ENCODE measurements around the gene SCML1. TPM values are rescaled to one million over a fixed set of nuclear protein-coding genes. Genes with fewer than 3 reads are reported as not detected.

Gene SCML1, protein sequence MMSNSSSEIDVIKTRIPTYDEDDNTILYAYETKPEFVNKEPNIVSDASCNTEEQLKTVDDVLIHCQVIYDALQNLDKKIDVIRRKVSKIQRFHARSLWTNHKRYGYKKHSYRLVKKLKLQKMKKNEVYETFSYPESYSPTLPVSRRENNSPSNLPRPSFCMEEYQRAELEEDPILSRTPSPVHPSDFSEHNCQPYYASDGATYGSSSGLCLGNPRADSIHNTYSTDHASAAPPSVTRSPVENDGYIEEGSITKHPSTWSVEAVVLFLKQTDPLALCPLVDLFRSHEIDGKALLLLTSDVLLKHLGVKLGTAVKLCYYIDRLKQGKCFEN
- 17.8 TPM for total RNA-seq

DNA sequence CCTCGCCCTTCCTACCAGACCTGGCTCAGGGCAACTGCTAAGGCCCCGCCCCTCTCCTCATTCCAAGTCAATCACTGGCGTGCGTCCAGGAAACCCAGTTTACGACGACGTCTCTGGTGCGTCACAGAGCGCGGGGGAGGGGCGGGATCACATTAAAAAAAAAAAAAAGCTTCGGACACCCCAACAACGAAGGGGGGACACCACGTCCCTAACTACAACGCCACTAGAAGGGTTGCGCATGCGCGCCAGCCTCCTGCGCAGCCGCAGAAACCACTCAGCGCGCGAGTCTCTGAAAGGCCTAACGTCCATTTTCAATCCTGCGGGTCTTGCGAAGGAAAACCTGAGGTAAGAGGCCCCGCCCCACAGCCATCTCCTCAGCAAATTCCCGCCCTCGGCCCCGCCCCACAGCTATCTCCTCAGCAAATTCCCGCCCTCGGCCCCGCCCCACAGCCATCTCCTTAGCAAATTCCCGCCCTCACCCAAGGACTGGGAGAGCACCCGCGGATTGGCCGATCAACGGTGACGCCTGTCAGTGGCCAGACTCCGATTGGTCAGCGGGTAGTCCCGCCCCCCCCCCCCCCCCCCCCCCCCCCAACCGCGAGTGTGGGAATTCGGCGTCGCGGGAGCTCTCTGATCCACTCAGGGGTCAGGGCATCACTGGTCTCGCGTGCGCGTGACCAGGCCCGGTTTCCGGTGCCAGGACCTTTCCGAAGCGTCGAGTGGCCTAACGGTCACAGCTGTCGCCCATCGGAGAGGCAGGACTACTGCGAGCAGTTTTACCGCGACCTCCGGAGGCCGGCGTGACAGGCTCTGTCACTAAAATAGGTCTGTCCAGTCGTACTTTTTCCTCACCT lies at the start of gene SCML1:
Gene SCML1, plus strand, starts transcription at position 638 of the 854 bp plus-strand sequence. CDS start 6,694 bp downstream, outside the sequence.
- intact Hi-C loops (cut with DNase I), result no loop called here
- DNase-seq (ENCODE audit: low spot score), result peak; percentile 98
- ATAC-seq, result peak; percentile 97

DNA sequence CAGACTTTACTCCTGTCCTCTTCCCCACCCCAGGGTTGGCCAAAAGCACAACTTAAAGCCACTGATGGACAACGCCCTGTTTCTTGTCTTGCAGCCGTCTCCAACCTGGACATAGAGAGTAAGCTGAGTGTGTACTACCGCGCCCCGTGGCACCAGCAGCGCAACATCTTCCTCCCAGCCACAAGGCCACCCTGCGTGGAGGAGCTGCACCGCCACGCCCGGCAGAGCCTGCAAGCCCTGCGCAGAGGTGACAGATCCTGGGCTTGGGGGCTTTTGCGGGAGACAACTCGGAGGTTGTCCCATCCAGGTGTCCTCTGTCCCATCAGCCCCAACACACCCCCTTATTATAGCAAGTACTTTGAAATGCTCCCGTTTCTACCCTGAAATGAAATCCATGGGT lies 49.6 kb upstream of the SCML1 start:
- ATAC-seq (no peak), DNase-seq (ENCODE audit: low spot score) (no peak)
- intact Hi-C loops (cut with DNase I), result no loop called here

DNA sequence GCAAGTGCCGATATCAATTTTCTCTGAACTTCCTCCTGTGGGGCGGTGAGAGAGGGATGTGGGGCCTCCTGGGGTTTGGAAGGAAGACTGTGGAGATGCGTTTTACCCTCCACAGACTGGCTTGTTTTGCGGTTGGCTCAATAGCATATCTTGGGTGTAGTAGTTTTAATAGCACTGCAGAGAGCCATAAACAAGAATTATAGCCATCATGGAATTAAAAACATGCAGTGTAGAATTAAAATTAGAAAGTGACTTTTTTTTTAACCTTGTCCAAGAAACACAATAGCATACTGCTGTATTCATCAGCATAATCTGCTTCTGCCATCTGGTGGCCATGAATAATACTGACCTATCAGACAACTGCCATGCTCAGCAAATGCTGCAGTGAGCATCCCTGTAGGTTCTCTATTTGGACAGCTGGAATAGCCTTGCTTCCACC lies 47.3 kb upstream of the SCML1 start:
- no peak for DNase-seq (ENCODE audit: low spot score)
- intact Hi-C loops (cut with DNase I), result loop anchor here (5.0 kb wide), 1 partner anchor 443 kb away; no protein-coding TSS in a partner anchor
- peak; percentile 94 for ATAC-seq

DNA sequence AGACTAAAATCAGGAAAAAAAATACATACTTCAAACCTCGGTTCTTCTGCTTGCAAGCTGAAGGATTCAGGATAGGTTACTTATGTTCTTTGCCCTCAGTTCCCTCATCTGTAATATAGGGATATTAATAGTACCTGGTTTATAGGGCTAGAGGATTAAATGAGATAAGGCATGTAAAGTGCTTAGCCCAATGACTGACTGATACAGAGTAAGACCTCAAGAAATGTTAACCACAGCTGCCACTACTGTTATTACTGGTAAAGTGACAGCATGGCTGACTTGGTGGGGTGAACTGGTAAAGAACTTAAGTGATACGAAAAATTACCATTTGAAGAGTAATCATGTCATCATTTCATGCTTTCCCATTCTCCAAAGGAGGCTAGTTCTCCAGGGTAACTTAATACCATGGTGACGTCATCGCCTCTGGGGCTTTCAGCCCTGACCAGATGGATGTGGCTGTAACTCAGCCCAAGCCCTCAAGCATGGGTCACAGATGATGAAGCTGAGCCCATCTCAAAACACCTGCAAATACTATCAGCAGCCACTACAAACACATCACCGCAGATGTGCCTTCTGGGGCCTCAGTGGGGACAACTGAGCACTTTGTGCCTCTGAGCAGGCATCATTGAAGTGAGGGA lies 44.5 kb upstream of the SCML1 start:
- ATAC-seq (no peak), DNase-seq (ENCODE audit: low spot score) (no peak)
- intact Hi-C loops (cut with DNase I), result loop anchor here (5.0 kb wide), 1 partner anchor 446 kb away; no protein-coding TSS in a partner anchor

DNA sequence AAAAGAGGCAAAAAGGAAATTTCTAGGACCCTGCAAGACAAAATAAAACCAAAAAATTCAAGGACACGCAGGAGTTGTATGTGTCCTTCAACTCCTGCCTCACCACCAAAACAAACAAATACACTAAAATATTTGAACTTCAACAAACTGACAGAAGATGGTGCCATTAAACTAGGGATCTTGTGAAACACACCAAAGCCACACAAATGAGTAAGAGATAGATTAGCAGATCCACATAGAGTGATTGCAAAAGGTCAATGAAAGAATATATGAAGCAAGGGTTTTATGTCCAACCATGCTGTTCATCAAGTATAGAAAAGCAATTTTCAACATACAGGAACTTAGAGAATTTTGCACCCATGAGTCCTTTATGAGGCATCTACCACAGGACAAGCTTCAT lies 40.1 kb upstream of the SCML1 start:
- ATAC-seq, result no peak
- no peak for DNase-seq (ENCODE audit: low spot score)
- intact Hi-C loops (cut with DNase I), result no loop called here

DNA sequence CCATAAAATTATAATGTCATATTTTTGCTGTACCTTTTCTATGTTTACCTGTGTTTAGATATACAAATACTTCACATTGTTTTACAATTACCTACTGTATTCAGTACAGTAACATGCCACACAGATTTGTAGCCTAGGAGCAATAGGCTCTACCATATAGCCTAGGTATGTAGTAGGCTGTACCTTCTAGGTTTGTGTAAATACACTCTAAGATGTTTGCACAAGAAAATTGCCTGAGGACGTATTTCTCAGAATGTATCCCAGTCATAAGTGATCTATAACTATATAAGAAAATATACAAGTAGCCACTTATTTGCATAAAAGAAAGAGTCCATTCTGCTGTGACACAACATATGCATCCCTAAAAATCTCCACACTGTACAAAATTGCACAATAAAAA lies 36.3 kb upstream of the SCML1 start:
- ATAC-seq (no peak), DNase-seq (ENCODE audit: low spot score) (no peak)
- intact Hi-C loops (cut with DNase I), result no loop called here

DNA sequence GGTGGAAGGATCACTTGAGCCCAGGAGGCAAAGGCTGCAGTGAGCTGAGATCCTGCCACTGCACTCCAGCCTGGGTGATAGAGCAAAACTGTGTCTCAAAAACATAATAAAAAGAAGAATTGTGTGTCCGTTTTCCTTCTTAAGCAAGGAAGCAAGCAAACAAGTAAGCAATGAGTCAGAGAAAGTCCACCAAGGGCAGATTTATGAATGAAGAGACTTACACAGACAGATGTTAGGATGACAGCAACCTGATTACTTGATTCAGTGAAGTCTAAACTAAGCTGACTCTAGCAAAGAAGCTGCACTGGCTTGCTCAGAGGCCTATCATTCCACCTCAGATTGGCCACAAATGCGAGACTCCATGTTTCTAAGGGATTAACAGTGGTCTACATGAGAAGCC lies 34.1 kb upstream of the SCML1 start:
- no peak for ATAC-seq
- intact Hi-C loops (cut with DNase I), result no loop called here
- no peak for DNase-seq (ENCODE audit: low spot score)

DNA sequence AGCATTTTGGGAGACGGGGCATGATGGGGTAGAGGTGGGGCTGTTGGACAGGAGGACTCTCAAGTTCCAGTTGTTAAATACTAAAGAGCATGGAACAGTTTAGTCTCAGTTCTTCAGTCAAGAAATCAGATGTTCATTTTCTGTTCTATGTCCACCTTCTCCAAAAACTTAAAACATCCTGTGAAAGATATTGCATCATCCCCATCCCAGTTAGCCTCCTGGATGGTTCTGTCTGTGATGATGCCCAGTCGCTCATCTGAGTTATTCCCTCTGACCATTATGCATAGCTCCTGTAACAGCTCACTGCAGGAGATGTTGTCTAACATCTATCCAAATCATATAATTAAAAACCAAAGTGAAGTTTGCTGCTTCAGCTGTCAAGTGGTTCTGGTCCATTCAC lies 32.1 kb upstream of the SCML1 start:
- no peak for ATAC-seq
- no peak for DNase-seq (ENCODE audit: low spot score)
- intact Hi-C loops (cut with DNase I), result no loop called here

DNA sequence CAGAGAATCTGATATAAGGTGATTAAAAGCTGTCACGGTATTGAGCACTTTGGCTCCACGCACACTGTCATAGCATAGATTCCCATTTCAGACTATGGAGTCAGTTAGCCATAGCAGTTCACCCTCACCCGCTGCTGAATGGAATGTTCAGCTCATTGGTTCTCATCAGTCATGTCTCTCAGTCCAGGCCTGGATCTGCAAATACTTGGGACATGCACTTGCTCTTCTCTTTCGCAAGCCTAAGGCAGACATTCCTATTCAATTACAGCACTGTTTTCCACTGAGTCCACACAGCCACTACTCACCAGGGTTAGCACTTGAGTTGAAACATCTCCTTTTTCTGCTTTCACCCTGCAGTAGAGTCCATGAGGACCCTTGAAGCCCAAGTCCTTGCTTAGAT lies 30.6 kb upstream of the SCML1 start:
- intact Hi-C loops (cut with DNase I), result no loop called here

DNA sequence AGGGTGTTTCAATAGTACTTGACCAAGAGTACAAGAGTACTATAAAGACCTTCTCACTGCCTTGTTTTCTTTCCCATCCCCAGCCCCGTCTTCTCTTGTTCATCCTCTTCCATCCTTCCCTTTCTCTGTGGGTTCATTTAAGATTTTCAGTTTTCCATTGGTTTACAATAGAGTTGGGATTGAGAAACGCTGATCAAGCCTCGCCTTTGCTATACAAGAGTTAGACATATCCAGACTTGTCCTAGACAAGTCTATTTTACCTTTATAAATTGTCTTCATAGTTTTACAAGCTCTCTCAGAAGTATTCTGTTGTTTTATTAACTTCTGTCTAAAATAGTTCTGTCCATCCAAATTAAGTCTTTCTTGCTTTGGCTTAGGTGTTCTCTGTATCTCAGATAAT lies 29.6 kb upstream of the SCML1 start:
- ATAC-seq, result no peak
- intact Hi-C loops (cut with DNase I), result no loop called here
- DNase-seq (ENCODE audit: low spot score), result no peak

More for the DNA sequence above, 30.6 kb upstream of the SCML1 start:
- ATAC-seq, result no peak
- no peak for DNase-seq (ENCODE audit: low spot score)

DNA sequence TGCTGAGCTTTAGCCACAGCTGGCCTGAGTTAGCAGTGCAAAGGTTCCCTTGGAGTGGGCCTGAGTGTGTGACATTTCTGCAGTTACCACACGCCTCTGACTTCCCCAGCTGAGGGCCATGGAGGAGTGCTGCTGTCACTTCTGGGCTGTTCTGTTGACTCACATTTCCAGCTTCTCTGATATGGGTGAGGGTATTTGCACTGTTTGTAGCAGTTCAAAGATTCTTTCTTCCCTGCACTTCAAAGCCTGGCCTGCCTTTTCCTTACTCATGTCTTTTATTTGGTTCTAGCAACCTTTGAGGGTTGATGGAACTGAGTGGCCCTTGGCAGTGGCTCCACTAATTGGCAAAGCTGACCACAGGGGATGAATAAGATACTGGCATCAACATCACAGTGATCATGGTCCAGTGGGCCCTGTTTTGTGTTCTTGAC lies 26.4 kb upstream of the SCML1 start:
- DNase-seq (ENCODE audit: low spot score) (no peak), ATAC-seq (peak; percentile 62)
- intact Hi-C loops (cut with DNase I), result no loop called here

DNA sequence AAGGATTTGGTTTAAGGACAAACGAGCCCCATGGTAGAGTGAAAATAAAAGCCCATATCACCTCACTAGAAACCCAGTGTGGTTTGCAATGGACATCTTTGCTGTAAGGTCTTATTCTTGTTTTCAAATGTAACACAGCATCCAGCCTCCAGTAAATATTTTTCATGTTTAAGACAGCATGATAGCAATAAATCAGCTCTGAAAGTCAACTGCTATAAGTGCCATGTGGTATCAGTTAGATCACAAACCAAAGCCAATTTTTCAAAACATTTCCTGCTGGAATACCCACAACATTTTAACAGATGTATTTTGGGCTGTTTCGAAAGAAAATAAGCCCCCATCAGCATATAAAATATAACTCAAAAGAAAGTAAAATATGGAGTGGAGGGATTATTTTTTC lies 24.0 kb upstream of the SCML1 start:
- DNase-seq (ENCODE audit: low spot score) (no peak), ATAC-seq (no peak)
- intact Hi-C loops (cut with DNase I), result no loop called here

DNA sequence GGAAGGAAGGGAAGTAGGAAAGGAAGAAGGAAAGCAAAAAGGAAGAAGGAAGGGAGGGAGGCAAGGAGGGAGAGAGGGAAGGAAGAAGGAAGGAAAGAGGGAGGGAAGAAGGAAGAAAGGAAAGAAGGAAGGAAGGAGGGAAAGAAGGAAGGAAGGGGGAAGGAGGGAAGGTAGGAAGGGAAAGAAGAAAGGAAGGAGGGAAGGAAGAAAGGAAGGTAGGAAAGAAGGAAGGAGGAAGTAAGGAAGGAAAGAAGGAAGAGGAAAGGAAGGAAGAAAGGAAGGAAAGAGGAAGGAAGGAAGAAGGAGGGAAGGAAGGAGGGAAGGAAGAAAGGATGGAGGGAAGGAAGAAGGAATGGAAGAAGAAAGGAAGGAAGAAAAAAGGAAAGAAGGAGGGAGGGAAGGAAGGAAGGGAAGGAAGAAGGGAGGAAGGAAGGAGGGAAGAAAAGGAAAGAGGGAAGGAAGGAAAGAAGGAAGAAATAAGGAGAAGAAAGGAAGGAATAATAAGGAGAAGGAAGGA lies 18.6 kb upstream of the SCML1 start:
- intact Hi-C loops (cut with DNase I), result no loop called here
- ATAC-seq, result no peak
- DNase-seq (ENCODE audit: low spot score), result no peak

DNA sequence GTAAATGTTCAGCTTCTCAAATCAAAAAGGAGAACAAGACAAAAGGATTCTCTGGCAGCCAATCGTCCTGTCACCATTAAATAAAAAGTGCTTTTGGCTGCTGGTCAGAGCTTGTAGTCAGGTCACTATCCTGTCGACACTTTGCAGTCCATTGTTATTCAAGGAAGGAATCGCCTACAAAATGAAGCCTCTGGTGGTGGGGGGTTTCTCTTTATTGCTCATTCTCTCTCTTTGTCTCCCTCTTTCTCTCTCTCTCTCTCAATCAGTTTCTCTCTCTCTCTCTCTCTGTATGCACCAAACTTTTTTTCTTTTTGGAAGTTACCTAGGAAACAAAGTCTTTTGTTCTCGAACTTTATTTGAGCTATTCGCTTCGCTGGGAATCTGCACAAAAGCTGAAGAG lies 17.6 kb upstream of the SCML1 start:
- DNase-seq (ENCODE audit: low spot score) (no peak), ATAC-seq (no peak)
- intact Hi-C loops (cut with DNase I), result no loop called here

DNA sequence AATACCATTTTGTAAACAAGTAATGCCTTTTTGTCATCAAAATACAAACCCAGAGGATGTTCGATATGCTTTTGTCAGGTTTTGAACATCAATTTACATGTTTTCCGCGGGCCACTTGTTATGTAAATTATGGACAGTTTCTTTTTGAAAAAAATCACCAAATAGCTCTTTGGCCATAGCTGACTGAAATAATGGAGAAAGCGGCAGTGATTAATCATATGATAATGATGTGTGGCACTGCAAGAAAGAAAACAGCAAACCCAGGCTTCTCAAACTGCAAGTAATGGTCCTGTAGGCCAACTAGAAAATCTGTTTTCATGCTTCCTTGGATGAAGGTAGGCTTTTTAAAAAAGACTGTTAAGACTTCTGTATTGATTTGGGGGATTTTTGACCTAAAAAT lies 15.6 kb upstream of the SCML1 start:
- intact Hi-C loops (cut with DNase I), result no loop called here
- no peak for ATAC-seq
- DNase-seq (ENCODE audit: low spot score), result no peak

DNA sequence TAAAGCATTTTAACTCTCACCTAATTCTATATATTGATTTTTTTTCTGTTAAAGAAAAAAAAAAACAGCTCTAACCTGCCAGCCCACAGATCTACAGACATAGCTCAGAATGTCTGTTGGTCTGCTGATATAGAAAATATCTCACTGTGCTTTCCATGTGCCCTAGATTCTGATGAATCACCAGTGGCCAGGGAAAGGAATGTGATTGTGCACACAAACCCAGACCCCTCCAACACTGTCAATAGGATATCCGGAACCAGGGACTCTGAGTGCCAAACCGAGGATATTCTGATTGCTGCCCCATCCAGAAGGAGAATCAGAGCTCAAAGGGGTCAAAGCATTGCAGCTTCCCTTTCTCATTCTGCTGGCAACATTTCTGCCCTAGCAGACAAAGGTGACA lies 12.1 kb upstream of the SCML1 start:
- ATAC-seq (no peak), DNase-seq (ENCODE audit: low spot score) (no peak)
- intact Hi-C loops (cut with DNase I), result no loop called here

DNA sequence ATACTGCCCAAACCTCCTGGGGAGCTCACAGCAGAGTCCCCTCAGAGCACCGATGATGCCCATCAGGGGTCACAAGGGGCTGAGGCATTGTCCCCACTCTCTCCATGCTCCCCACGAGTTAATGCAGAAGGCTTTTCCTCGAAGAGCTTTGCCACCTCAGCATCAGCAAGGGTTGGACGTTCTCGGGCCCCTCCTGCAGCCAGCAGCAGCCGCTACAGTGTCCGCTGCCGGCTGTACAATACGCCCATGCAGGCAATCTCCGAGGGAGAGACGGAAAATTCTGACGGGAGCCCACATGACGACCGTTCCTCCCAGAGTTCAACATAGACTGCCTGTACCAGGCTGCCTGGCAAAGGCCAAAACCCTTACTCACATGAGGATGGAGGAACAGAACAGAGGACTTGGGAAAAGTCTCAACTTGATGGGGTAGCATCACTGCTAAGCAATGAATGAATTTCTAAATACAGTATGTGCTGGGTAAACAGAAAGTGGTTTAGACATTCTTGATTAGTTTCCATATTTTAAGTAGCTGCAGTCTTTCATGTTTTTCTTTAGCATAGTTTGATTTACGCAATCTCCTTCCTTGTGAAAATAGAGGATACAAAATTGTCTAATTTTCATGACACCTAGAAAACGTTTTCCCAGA lies 5.0 kb upstream of the SCML1 start:
- ATAC-seq, result no peak
- DNase-seq (ENCODE audit: low spot score), result no peak
- intact Hi-C loops (cut with DNase I), result no loop called here

DNA sequence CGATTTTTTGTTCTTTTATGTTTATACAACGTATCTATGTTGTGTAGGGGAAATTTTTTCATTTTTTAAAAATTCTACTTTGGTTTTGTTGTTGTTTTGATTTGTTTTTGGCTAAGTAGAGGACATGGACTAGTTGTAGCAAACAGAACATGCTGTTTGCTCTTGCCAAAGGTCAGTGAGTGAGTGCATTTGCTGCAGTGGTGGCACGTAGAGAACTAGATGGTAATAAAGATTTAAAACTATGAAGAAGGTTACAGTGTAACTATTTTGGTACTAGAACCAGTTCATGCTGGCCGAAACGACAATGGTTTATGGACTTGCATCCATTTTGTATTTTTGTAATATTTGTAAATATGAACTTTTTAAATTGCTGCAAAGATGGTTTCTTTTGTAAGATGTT lies 1.9 kb upstream of the SCML1 start:
- intact Hi-C loops (cut with DNase I), result no loop called here
- DNase-seq (ENCODE audit: low spot score), result no peak
- ATAC-seq, result no peak

DNA sequence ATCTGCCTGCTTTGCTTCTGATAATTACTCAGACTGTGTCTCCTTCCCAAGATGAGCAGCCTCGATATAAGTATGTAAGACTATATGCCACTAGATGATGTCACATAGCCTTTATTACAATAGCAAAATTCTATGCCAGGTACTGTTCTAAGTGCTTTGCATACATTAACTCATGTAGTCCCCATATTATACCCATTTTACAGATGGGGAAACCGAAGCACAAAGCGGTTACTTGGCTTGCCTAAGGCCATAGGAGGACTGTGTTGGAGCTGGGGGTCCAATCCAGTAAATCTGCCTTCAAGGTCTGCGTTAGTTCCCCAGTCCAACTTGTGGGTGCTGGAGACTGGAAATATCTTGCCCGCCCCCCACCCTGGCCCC lies 826 bp upstream of the SCML1 start:
- no peak for DNase-seq (ENCODE audit: low spot score)
- intact Hi-C loops (cut with DNase I), result no loop called here
- no peak for ATAC-seq
